Measurements from ENCODE around the gene SLC1A6.

SLC1A6 gene

DNA sequence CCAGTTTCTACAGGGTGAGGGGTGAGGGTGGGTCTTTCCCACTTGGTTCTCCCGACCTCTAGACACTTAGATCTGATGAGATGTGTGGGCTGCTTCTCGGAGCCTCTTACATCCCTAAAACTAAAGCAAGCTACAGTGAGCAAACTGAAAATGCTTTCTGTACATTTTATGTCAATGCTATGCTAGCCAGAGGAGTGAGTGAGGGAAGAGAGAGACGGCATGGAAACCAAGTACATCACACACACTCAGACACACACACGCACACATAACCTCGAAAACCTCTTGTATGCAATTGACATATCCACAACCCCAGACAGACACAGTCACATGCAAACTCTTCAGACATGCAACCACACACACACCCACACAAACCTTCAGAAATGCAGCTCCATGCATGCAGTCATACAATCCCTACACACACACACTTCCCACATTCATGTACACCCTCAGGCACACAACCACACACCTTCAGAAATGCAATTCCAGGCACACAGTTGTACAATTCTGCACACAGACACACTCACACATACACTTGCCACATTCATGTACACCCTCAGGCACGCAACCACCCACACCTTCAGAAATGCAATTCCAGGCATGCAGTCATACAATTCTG, 1.4 kb downstream of the SLC1A6 start:
- no peak for TF ChIP-seq CTCF (IDR thresholded peaks at IDR 0.05; ENCODE audit: low read length, missing control alignments)
- DNase-seq (ENCODE audit: low read depth), result no peak
- no peak overlapping the region for H3K4me3 ChIP-seq (replicated peaks; ENCODE audit: low read depth, low read length)

DNA sequence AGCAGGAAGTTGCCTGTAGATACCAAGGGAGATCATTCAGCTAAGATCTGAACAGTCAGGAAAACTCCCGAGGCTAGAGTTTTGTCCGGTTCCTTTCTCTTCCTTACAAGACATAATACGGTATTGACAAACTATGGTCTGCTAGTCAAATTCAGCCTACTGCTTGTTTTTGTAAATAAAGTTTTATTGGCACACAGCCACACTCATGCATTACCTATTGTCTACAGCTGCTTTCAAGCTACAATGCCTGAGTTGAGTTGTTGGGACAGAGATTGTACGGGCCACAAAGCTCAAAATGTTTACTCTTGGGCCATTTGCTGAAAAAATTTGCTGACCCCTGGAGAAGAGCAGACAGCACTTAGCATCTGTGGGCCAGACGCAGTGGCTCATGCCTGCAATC, 2.5 kb downstream of the SLC1A6 start:
- no peak overlapping the region for H3K4me3 ChIP-seq (replicated peaks; ENCODE audit: low read depth, low read length)
- no peak for TF ChIP-seq CTCF (IDR thresholded peaks at IDR 0.05; ENCODE audit: low read length, missing control alignments)
- DNase-seq (ENCODE audit: low read depth), result no peak

DNA sequence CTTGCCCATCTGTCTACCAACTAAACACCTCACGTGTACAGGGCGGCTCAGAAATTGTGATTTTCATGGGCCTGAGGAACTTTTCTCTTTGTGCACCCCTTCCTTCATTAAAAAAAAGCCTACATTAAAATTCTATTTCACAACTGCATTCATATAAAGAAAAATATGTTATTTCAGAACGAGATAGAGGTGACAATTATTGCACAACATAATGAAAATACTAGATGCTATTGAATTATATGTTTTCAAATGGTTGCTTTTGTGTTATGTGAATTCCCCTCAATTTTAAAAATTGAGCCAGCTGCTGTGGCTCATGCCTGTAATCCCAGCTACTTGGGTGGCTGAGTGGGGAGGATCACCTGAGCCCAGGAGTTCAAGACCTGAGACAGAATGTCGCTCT, 5.2 kb downstream of the SLC1A6 start:
- no peak for TF ChIP-seq CTCF (IDR thresholded peaks at IDR 0.05; ENCODE audit: low read length, missing control alignments)
- no peak overlapping the region for H3K4me3 ChIP-seq (replicated peaks; ENCODE audit: low read depth, low read length)
- DNase-seq (ENCODE audit: low read depth), result no peak

DNA sequence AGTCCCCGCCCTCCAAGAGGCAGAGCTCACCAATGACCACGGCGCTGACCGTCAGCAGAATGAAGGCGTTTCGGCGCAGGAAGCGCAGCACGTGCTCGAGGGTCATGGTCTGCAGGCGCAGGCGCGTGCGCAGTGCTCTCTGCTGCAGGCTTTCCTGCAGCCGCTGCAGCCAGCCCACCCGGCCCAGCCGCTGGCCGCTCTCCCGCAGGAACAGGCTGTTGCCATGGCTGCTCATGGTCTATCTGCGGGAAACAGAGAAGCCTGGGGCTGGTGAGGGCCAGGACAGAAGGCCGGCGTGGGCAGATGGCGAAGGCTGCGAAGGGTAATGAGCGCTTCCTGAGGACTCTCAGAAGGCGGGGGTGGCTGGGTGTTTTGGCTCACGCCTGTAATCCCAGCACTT, 7.0 kb downstream of the SLC1A6 start:
- no peak for TF ChIP-seq CTCF (IDR thresholded peaks at IDR 0.05; ENCODE audit: low read length, missing control alignments)
- no peak overlapping the region for H3K4me3 ChIP-seq (replicated peaks; ENCODE audit: low read depth, low read length)
- DNase-seq (ENCODE audit: low read depth), result no peak

- no peak for TF ChIP-seq CTCF (IDR thresholded peaks at IDR 0.05; ENCODE audit: low read length, missing control alignments)
- DNase-seq (ENCODE audit: low read depth), result no peak
- H3K4me3 ChIP-seq (replicated peaks; ENCODE audit: low read depth, low read length), result no peak overlapping the region
Measured at GRCh38 chr19:14971474-14971873, 8.2 kb downstream of the SLC1A6 start.

- H3K4me3 ChIP-seq (replicated peaks; ENCODE audit: low read depth, low read length), result no peak overlapping the region
- no peak for TF ChIP-seq CTCF (IDR thresholded peaks at IDR 0.05; ENCODE audit: low read length, missing control alignments)
- DNase-seq (ENCODE audit: low read depth), result no peak
Measured at GRCh38 chr19:14968247-14968646, 11.4 kb downstream of the SLC1A6 start.

- no peak overlapping the region for H3K4me3 ChIP-seq (replicated peaks; ENCODE audit: low read depth, low read length)
- DNase-seq (ENCODE audit: low read depth), result no peak
- no peak for TF ChIP-seq CTCF (IDR thresholded peaks at IDR 0.05; ENCODE audit: low read length, missing control alignments)
Measured at GRCh38 chr19:14961956-14962685, 17.5 kb downstream of the SLC1A6 start.
